GM12878 (cell line): ENCODE measurements around the gene SPAG6. TPM values are rescaled to one million over a fixed set of nuclear protein-coding genes. Genes with fewer than 3 reads are reported as not detected.

Source experiments
- ATAC-seq: fragments of 200-7000 bp; cut with Tn5 transposase; 3 replicates; pipeline ENCODE4 v1.9.1; 2020; ENCODE audit warnings: mild to moderate bottlenecking, moderate library complexity
- BruUV-seq: library from RNA; stranded (reverse); fragments of 400-500 nt; replicated peaks from 2 replicates; lab custom pipeline; 2021; lab: Mats Ljungman, UMichigan
- CTCF ChIA-PET: fragments of 300-600 bp; sonication (Branson Sonifier 250); formaldehyde crosslinking; extraction: SDS; loops from one replicate; lab custom pipeline; 2021; ENCODE audit warnings: inconsistent platforms; lab: Yijun Ruan, JAX
- POLR2A ChIA-PET: fragments of 350-600 bp; formaldehyde crosslinking; extraction: SDS; loops from one replicate; lab custom pipeline; 2021; ENCODE audit warnings: inconsistent platforms; lab: Charles Lee
- RAD21 ChIA-PET: fragments of 300-600 bp; sonication (Branson Sonifier 250); formaldehyde crosslinking; loops from one replicate; lab custom pipeline; 2023; ENCODE audit warnings: antibody characterized with exemption; ENCODE audit not compliant: unreplicated experiment; lab: Charles Lee
- SMC1A ChIA-PET: fragments of 300-600 bp; sonication (Branson Sonifier 250); formaldehyde crosslinking; loops from one replicate; lab custom pipeline; 2023; ENCODE audit not compliant: unreplicated experiment, uncharacterized antibody; lab: Charles Lee
- DNase-seq: peaks from one replicate; pipeline ENCODE4 v3.0.0-alpha.2; 2011; ENCODE audit warnings: low read depth, low spot score
- FAIRE-seq: peaks from 3 replicates; lab custom pipeline; 2011; peaks lifted over from hg19 to GRCh38; lab: Jason Lieb, UNC
- H2AFZ ChIP-seq: 2 replicates; pipeline ENCODE4 v1.6.0; 2011; ENCODE audit warnings: low read depth, low read length, control low read depth; ENCODE audit not compliant: control insufficient read depth
- H3K27ac ChIP-seq: 2 replicates; pipeline ENCODE4 v1.5.1; 2011; ENCODE audit warnings: control low read depth; ENCODE audit not compliant: control insufficient read depth, insufficient read depth
- H3K27me3 ChIP-seq, 2 experiments: replicated peaks in 1 of 2; 2 replicates each; pipeline versions ENCODE4 v1.6.0 to v1.6.1; 2011; ENCODE audit warnings: low read length in 1 of 2; ENCODE audit not compliant: control insufficient read depth in 2 of 2, insufficient read depth in 2 of 2
- H3K36me3 ChIP-seq, 2 experiments: 2 replicates each; pipeline ENCODE4 v1.5.1; 2011; ENCODE audit warnings: low read length in 1 of 2; ENCODE audit not compliant: control insufficient read depth in 2 of 2, insufficient read depth in 2 of 2
- H3K4me1 ChIP-seq: 2 replicates; pipeline ENCODE4 v1.6.1; 2011; ENCODE audit warnings: mild to moderate bottlenecking, low read length, moderate library complexity, mixed read lengths; ENCODE audit not compliant: control insufficient read depth, insufficient read depth
- H3K4me2 ChIP-seq: 2 replicates; pipeline ENCODE4 v1.6.0; 2011; ENCODE audit warnings: control low read depth; ENCODE audit not compliant: control insufficient read depth, insufficient read depth
- H3K4me3 ChIP-seq: fragments of 200-600 bp; sonication (generic); 2 replicates; pipeline ENCODE4 v1.5.1; 2016
- H3K79me2 ChIP-seq: 2 replicates; pipeline ENCODE4 v1.6.0; 2011; ENCODE audit warnings: low read length; ENCODE audit not compliant: control insufficient read depth, insufficient read depth
- H3K9ac ChIP-seq: 2 replicates; pipeline ENCODE4 v1.8.0; 2011; ENCODE audit warnings: low read length, control low read depth, mixed read lengths; ENCODE audit not compliant: control insufficient read depth, insufficient read depth
- H3K9me3 ChIP-seq: replicated peaks from 3 replicates; pipeline ENCODE4 v1.5.1; 2011; ENCODE audit warnings: mild to moderate bottlenecking, low read length; ENCODE audit not compliant: control insufficient read depth, insufficient read depth
- H4K20me1 ChIP-seq: 2 replicates; pipeline ENCODE4 v1.6.0; 2011; ENCODE audit not compliant: control insufficient read depth, insufficient read depth
- ESRRA ChIP-seq: IDR thresholded peaks from 2 replicates; pipeline ENCODE4 v1.6.1; 2012; ENCODE audit warnings: mild to moderate bottlenecking, low read length, improper control_type of control experiment
- HDAC6 ChIP-seq: fragments of 200-600 bp; sonication (generic); IDR thresholded peaks from one replicate; pipeline ENCODE4 v1.8.0; 2017; ENCODE audit warnings: antibody characterized with exemption; ENCODE audit not compliant: unreplicated experiment
- NFYB ChIP-seq: IDR thresholded peaks from 2 replicates; pipeline ENCODE4 v1.6.1; 2011; ENCODE audit warnings: low read depth, mild to moderate bottlenecking, low read length, improper control_type of control experiment, moderate library complexity; ENCODE audit not compliant: insufficient read depth
- POLR2AphosphoS5 ChIP-seq: IDR thresholded peaks from 2 replicates; pipeline ENCODE4 v1.6.1; 2011; ENCODE audit warnings: mild to moderate bottlenecking, low read length, inconsistent platforms
- PRDM15 ChIP-seq: fragments of 450-650 bp; formaldehyde crosslinking; IDR thresholded peaks from 2 replicates; pipeline ENCODE4 v1.4.0; 2020; ENCODE audit warnings: mild to moderate bottlenecking, moderate library complexity
- YY1 ChIP-seq: IDR thresholded peaks from 2 replicates; pipeline ENCODE4 v1.6.1; 2011; ENCODE audit warnings: low read depth, mild to moderate bottlenecking, low read length
- WGBS: methylation state at CpG from one replicate; pipeline ENCODE4 v1.1.6; 2016; ENCODE audit warnings: low lambda C conversion rate; ENCODE audit not compliant: insufficient replicate concordance, insufficient coverage; ENCODE audit errors: missing lambda C conversion rate; 5-methylcytosine and 5-hydroxymethylcytosine counted together
- in situ Hi-C: fragments of 300-500 bp; cut with MboI; formaldehyde crosslinking; loops from 9 replicates; pipeline ENCODE4 v1.14.3; 2018; ENCODE audit warnings: mixed read lengths
- intact Hi-C: fragments of 100-400 bp; cut with micrococcal nuclease; formaldehyde crosslinking; loops from one replicate; pipeline ENCODE4 v1.14.2; 2022; ENCODE audit not compliant: unreplicated experiment
- polyA plus RNA-seq, 11 experiments: library from polyadenylated mRNA; depleted of rRNA in 4 of 11; unstranded in 6 of 11; stranded (reverse) in 5 of 11; fragments of >200 nt; fragmentation: Nextera tagmentation in 4 of 11; fragmentation: Illumina TruSeq in 1 of 11; extraction: Ambion mirVana in 4 of 11; extraction: Trizol in 1 of 11; gene quantifications; 1 replicate in 1 of 11; 2 replicates in 10 of 11; pipeline versions ENCODE4 v1.2.1 to v1.2.3, GENCODE V29; 2011 to 2016; ENCODE audit warnings: inconsistent platforms in 2 of 11, missing spikeins in 2 of 11, low read depth in 1 of 11
- total RNA-seq, 4 experiments: library from RNA; depleted of rRNA in 3 of 4; stranded (reverse); fragments of >200 nt in 3 of 4; fragmentation: Illumina TruSeq in 1 of 4; extraction: Trizol in 1 of 4; gene quantifications; 2 replicates each; pipeline versions ENCODE4 v1.2.1 to v1.2.3, GENCODE V29; 2013 to 2021

Gene SPAG6
- total and polyA plus RNA-seq, 10 of the 15 experiments (the other 5 are each of a cell fraction or from before 2014, with no cell fraction given), result 0.13 to 0.99 (median 0.40) TPM; not detected in 1

DNA sequence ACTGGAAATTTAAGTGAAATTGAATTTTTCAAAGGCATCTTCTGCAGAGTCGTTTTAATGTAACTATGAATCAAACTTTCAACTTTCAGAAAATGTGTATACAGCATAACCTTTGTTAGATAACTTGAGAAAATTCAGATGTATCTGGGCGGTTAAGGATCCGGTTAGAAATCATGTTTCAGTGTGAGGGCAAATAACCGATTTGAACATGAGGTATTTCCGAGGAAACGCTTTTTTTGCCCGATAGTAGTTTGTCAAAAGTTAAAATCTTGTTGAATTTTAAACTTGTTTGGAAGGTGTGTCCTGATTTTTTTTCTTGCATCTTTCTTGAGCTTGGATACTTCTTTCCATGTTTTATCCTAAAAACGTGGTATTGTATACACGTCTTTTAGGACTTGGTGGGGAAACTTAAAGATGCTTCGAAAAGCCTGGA is 25.7 kb upstream of the SPAG6 start:
- peaks cover 2% of the 10 kb centered on the region; the same call in 1 of the 2 replicates for H4K20me1 ChIP-seq
- H3K36me3 ChIP-seq, result no peaks in the 10 kb centered on the region; a peak in 1 of 4 replicates
- peak overlapping the region; percentile 62 for H3K9ac ChIP-seq
- WGBS, result 47% methylated on average over 10 of the region's 10 CpGs
- no TSS peak for BruUV-seq
- no peak for DNase-seq
- in situ Hi-C loops, result loop anchor here (5.0 kb wide), 2 partner anchors 312 to 792 kb away; partner anchors contain the start of gene SKIDA1
- peaks cover 15% of the 10 kb centered on the region for H3K79me2 ChIP-seq
- FAIRE-seq, result no peak
- RAD21 ChIA-PET, result interaction anchor here (0.8 to 1.5 kb wide), 2 partner anchors 24 to 300 kb away, joined by 3 to 6 read pairs; no protein-coding TSS in a partner anchor
- H3K4me2 ChIP-seq, result peak overlapping the region; percentile 89
- H3K4me1 ChIP-seq, result peaks cover 24% of the 10 kb centered on the region
- H3K9me3 ChIP-seq, result peaks cover 2% of the 10 kb centered on the region; the same call in 2 of the 3 replicates
- no peak overlapping the region; the same call in 1 of the 2 replicates for H3K4me3 ChIP-seq
- peak overlapping the region; percentile 55; the same call in 1 of the 2 replicates for H2AFZ ChIP-seq
- SMC1A ChIA-PET, result interaction anchor here (1.0 kb wide), 1 partner anchor 24 kb away, joined by 3 read pairs; no protein-coding TSS in a partner anchor
- ATAC-seq, result no peak
- CTCF ChIA-PET, result interaction anchor here (1.0 kb wide), 1 partner anchor 670 kb away, joined by 3 read pairs; no protein-coding TSS in a partner anchor
- H3K27me3 ChIP-seq, result peaks cover 3 to 14% of the 10 kb centered on the region in 2 experiments
- intact Hi-C loops, result loop anchor here (5.0 to 10.0 kb wide), 4 partner anchors 67 to 825 kb away; partner anchors contain the start of gene PIP4K2A
- POLR2A ChIA-PET, result interaction anchor here (1.3 kb wide), 1 partner anchor 20 kb away, joined by 4 read pairs; no protein-coding TSS in a partner anchor
- no peak for TF ChIP-seq PRDM15 (CRISPR knock-in tag)
- TF ChIP-seq YY1, result no peak
- no peak for TF ChIP-seq POLR2AphosphoS5
- TF ChIP-seq ESRRA, result no peak
- no peak for TF ChIP-seq NFYB
- no peak for TF ChIP-seq HDAC6
- H3K27ac ChIP-seq, result no peak overlapping the region
